Stimulated activated CD4-positive, alpha-beta T cell treated with anti-CD3 and anti-CD28 coated beads, TNF-alpha, amount 100 ng/mL, for 24 hours (primary cell): ENCODE measurements around the gene REXO4.

ENCODE experiments used
- DNase-seq, 3 experiments: peaks; one replicate each; pipeline ENCODE4 v3.0.0-alpha.2; 2020; ENCODE audit warnings: low read depth in 3 of 3

Gene REXO4

DNA sequence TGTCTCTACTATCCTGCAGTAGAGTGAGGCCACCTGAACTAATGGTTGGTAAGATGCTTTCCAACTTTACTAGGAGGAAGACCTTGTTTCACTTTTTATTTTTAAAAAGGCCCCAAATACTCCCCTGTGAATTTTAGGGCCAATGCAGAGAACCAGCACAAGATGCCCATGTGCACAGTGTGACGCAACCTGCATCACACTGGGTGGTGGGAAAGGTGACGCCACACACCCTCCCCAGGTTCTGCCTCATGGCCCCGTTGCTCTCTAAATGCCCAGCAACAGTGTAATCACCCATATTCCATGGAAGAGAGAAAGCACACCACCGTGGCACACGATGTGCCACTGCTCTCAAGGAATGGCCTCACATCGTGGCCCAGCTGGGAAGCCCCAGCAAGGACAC is 48.4 kb downstream of the REXO4 start:
- DNase-seq, result no peak

DNA sequence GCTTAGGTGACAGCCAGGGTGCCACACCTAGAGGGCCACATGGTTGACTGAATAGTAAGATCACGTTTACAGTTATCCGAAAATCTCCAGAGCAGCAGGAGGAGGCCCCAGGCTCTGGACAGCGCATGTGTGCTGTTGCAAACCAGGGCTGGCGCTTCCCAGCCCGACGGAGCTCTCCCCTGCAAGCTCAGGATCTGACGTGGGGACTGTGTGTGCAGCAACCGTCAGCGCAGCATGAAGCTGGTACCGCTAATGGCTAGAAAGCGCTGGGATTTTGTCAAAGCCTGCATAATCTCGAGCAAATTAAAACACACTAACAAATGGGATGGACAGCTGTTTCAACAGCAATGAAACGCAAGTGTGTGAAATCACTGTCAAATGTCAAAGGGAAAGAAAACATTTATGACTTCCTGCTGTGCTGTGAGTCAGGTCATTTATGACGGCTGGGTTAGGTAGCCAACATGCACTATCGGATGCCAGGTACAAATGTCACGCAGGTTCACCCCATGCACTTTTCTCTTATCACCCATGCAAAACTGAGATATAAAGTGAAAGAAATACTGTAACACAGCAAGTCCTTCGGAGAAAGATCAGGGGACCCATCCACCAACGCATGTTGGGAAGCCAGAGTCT is 49.4 kb downstream of the REXO4 start:
- DNase-seq, result no peak

DNA sequence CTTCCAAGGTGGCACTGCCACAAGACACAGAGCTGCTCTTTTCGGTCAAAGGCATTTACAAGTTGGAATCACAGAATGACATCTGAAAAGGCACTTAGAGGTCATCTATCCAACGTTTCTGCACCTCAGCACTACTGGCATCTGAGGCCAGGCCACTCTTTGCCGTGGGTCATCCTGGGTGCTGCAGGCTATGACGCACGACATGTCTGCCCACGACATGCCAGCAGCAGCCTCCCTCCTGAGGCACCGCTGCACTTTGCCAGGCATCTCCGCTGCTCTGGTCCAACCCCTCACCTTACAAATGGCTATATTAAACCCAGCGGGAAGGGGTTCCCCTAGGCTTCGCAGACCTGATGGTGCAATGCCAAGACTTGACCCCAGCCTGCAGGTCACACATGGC is 50.0 kb downstream of the REXO4 start:
- no peak for DNase-seq

DNA sequence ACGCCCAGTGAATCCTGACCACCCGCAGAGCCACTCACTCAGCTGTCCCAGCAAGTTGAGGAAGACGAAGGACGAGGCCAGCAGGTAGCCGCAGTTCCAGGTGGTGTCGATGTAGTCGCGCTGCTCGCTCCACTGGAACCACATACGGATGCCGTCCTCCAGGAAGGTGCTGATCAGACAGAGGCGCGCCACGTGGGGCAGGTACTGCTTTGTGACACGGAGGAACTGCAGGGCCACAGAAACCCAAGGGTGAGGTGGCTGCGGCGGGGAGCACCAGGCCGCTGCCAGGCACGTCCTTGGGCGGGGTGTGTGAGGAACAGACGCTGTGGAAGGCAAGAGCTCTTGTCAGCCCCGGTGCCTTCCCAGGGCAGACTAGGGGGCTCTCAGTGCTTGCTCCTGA is 50.6 kb downstream of the REXO4 start:
- DNase-seq, result no peak

DNA sequence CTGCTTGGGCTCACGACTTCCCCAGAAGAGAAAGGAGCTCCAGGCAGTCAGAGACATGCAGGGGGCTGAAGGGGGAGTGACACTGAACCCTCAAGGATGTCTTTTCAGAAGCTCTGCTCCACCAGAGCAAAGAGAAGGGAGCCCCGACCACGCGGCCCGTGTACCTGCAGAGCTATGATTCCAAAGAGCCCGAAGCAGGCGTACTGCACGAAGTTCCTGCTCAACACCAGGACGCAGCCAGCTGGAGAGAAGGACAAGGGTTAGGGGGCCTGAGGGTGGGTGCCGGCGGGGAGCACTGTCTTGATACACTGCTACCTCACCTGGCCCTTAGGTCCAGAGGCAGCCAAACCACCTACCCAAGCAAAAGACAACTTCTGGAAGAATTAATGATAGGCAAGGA is 51.4 kb downstream of the REXO4 start:
- DNase-seq, result no peak

DNA sequence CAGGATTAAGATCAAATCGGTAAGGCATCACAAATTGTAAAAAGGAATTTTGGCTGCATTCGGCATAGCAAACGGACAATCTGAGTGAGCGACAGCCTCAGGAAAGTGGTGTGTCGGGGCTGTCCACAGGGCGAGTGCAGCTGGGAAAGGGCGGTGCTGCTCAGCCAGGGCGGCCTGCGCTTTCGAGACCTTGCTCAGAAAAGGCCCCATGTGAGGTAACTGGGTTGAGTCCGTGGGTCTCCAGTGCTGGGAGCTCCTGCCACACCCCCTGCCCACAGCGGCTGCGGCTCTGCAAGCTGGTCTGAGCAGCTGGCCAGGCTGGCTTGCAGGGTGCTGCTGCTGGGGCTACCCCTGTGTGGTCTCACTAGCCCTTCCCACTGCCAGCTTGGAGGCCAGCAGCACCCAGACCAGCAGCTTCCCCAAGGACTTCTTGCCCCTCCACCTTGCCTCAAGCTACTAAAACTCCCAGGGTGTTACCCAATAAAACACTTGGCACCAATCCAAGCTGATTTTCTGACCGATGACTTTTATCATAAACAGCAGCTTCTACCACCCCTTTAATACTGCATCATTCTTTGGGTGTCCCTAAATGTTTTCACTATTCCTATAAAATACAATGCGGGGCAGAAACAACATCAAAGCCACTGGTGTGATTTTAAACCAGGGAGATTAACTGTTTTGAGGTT is 55.3 kb downstream of the REXO4 start:
- DNase-seq, result no peak

DNA sequence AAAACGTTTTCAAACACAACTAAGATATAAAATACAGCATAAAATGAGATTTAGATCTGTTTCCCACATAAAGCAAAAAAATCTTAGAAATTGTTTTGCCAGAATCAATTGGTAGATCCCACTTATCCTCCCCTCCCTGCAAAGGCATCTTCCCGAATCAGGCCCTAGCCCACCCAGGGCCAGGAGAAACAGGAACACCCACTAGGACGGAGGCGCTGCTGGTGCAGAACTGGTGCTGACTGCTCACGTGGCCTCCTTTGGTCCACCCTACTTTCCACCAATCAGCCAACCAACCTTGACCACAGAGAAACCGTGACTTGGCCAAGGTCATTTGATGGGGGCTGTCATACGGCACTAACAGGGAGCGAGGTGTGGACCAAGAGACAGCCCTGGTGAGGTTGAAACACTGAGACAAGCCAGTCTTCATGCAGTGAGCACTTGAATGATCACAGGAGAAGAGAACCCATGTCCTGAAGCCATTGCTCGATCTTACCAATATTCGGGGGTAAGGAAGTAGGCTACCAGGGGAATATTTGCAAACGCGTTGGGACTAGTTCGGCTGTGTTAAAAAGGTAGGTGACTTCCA is 56.2 kb downstream of the REXO4 start:
- no peak for DNase-seq

DNA sequence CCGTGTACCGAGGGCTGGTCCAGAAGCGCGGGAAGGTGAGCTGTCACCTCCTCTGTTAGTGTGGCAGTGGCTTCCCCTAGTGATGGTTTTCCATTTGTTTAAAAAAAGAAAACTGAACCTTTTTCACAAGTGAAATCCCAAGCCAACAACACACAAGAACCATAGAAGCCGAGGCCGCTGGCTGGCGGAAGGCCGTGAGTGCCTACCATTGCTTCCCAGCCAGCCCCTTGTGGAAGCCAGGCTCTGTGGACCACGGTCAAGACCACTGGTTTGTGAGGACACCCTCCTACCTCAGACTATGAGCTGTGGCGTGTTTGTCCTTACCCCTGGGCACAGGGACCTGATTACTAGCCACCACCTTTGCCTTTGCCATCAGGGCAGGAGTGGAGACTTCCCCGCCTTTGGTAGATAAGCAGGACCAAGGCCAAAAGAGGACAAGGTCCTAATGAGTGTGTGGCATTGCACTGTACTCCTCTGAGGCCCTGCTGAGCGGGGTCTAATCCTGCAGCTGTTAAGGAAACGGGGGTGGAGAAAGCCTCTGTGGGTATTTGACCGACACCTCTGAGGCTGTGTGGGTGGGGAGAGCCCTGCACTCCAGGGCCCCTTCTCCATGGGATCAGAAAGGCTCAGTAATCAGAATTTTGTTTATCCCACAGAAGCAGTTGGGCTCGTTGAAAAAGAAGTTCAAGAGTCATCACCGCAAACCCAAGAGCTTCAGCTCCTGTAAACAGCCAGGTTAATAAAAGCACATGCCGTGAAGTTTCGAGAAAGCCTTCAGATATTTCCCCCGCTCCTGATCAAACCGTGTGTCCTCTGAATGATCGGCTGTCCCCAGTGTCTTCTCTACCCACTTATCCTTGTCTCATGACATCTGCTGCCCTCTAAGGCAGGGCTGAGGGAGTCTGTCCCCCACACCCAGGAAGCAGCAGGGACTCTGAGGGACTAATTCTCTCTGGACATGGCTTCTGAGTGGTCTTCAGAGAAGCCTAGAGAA is 57.1 kb downstream of the REXO4 start:
- DNase-seq, result no peak

DNA sequence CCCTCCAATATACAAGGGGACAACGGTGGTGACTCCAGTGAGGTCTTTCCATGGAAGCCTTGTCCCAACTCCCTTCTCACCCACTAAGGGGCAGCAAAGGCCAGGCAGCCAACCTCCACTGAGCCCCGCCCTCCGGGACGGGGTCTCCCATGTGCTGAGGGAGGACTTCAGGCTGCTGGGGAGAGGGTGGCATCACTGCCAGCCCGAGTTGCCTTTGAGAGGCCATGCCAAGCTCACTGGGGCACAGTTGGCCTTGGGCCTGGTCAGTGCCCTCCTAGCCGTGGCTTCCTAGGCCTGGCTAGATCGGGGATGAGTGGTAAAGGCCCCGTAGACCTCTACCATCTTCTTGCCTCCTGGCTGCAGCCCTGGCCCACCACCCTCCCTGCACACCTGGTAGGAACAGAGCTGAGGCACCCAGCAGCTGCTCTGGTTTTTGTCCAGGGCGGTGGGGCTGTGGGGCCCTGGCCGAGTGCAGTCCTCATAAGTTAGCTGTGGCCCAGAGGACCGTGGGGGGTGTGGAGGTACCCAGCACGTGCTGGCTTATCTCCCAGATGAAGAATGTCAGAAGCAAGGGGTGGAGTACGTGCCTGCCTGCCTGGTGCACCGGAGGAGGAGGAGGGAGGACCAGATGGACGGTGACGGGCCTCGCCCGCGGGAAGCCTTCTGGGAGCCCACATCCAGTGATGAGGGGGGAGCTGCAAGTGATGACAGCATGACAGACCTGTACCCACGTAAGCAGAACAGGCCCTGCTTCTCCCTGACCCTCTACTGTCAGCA is 58.2 kb downstream of the REXO4 start:
- no peak for DNase-seq

DNA sequence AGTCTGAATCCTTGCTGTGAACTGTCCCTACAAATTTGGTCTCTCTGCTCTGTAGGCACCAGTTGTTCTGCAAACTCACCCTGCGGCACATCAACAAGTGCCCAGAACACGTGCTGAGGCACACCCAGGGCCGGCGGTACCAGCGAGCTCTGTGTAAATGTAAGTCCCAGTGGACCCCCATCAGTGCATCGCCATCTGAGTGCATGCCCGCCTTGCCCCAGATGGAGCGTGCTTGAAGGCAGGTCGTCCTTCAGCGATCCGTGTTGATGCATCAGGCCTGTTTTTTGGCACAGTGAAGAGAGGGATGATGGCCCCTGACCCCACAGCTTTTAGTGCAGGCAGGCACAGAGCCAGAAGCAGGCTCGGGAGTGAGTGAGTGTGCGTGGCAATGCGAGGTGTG is 60.2 kb downstream of the REXO4 start:
- no peak for DNase-seq

DNA sequence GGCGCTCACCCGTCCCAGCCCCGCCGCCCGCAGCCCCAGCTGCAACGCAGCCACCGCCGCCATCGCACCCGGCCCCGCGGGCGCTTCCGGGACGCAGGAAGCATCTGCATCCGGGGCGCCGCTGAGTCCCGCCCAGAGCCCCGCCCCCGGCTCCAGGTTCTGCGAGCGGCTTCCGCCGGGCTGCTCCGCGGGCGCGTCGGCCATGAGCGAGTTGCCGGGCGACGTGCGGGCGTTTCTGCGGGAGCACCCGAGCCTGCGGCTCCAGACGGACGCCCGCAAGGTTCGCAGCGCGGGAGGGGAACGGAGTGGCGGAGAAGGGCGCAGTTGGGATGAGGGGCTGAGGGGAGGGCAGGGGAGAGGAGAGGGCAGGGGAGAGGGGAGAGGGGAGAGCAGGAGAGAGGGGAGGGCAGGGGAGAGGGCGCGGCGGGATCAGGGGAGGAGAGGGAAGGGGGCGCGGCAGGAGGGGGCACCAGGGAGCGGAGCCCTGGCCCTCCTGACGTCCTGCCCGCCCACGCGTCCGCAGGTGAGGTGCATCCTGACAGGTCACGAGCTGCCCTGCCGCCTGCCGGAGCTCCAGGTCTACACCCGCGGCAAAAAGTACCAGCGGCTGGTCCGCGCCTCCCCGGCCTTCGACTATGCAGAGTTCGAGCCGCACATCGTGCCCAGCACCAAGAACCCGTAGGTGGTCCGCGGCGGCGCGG is 61.3 kb downstream of the REXO4 start, which contains the start of the genes SURF1 and SURF2:
TSS of gene SURF1 (minus strand) at position 97 of the 701 bp plus-strand sequence. CDS start at position 63, 34 bp downstream.
TSS of gene SURF2 (plus strand) at position 160 of the 701 bp plus-strand sequence. CDS start at position 203, 43 bp downstream.
- peak; percentile 84 to 92 (median 85) for DNase-seq
